ENCODE measurements around the gene METTL9. TPM values are rescaled to one million over a fixed set of nuclear protein-coding genes. Genes with fewer than 3 reads are reported as not detected.

Gene METTL9
- total RNA-seq, 1 donor from 2014 or later = 47.8 TPM

DNA sequence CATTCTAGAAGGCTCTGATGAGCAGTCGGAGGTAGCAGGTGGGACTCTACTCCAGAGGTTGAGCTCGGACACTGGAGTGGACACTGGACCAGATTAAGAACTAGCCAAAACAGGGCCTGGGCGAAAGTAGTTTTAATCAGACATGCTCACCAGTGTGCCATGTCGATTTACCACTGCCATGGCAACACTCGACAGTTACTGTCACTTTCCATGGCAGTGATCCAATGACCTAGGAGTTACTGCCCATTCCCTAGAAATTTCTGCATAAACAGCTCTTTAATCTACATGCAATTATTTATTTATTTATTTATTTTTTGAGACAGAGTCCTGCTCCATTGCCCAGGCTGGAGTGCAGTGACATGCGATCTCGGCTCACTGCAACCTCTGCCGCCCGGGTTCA, 7.2 kb upstream of the METTL9 start:
- Histone ChIP-seq H3K27me3 (ENCODE audit: low read depth) (no peaks in the 10 kb centered on the region), H3K4me1 (peaks cover 7% of the 10 kb centered on the region), H3K36me3 (no peaks in the 10 kb centered on the region), H3K4me3 (no peak overlapping the region), H3K27ac (replicated peaks) (no peak overlapping the region), H3K9me3 (replicated peaks) (no peaks in the 10 kb centered on the region)
- TF ChIP-seq, protein P1, sequence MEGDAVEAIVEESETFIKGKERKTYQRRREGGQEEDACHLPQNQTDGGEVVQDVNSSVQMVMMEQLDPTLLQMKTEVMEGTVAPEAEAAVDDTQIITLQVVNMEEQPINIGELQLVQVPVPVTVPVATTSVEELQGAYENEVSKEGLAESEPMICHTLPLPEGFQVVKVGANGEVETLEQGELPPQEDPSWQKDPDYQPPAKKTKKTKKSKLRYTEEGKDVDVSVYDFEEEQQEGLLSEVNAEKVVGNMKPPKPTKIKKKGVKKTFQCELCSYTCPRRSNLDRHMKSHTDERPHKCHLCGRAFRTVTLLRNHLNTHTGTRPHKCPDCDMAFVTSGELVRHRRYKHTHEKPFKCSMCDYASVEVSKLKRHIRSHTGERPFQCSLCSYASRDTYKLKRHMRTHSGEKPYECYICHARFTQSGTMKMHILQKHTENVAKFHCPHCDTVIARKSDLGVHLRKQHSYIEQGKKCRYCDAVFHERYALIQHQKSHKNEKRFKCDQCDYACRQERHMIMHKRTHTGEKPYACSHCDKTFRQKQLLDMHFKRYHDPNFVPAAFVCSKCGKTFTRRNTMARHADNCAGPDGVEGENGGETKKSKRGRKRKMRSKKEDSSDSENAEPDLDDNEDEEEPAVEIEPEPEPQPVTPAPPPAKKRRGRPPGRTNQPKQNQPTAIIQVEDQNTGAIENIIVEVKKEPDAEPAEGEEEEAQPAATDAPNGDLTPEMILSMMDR (IDR thresholded peaks at IDR 0.05; ENCODE audit: borderline replicate concordance) = no peak
- intact Hi-C loops (cut with micrococcal nuclease) = no loop called here
- DNase-seq = no peak

DNA sequence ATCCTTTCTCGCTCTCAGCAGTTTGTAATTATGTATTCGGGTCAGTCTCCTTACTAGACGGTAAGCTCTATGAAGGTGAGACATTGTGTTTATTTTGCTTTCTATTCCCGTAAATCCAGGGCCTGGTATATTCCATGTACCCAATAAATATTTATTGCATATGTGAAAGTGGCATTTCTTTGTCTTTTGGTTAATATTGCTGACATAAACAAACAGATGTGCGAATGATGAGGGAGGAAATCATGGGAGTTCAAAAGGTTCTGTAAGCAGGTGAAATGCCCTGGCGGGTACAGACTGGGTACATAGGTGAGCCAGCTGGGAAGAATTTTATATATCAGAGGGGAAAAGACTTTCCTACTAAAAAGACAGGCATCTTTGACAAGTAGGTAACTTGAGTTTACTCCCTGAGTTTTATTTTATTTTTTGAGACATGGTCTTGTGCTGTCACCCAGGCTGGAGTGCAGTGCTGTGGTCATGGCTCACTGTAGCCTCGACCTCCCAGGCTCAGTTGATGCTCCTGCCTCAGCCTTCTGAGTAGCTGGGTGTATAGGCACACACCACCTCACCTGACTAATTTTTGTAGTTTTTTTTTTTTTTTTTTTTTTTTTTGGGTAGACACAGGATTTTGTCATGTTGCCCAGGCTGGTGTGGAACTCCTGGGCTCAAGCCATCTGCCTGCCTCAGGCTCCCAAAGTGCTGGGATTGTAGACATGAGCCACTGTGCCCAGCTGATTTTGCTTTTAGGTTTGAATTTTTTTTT, 5.7 kb upstream of the METTL9 start:
- Histone ChIP-seq H3K36me3 (no peaks in the 10 kb centered on the region), H3K4me1 (peaks cover 11% of the 10 kb centered on the region), H3K27me3 (ENCODE audit: low read depth) (no peaks in the 10 kb centered on the region), H3K27ac (replicated peaks) (no peak overlapping the region), H3K4me3 (no peak overlapping the region), H3K9me3 (replicated peaks) (no peaks in the 10 kb centered on the region)
- TF ChIP-seq, protein P1 (IDR thresholded peaks at IDR 0.05; ENCODE audit: borderline replicate concordance) = no peak
- no peak for DNase-seq
- intact Hi-C loops (cut with micrococcal nuclease) = no loop called here

DNA sequence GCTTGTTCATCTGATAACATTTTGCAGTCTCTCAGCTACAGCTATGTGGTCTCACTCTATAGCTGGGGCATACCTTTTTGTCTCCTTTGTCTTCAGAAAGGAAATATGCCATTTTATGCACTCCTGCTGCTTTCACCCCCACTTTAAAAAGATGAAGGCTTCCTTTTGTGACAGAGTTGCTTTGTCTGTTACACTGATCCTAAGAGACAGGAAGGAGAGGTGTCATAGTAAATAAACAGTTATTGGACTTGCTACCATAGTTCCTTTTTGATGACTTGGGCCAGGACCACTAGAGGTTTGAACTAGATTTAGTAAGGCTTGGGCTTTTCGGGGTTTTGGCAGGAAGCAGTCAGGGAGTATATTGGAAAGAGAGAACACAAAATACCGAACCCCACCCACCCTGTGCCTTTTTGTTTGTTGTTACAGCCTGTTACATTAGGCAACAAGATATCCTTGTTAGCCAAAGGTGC, 1.8 kb upstream of the METTL9 start:
- no peaks in the 10 kb centered on the region for H3K9me3 ChIP-seq (replicated peaks)
- H3K27ac ChIP-seq (replicated peaks) = no peak overlapping the region
- TF ChIP-seq, protein P1 (IDR thresholded peaks at IDR 0.05; ENCODE audit: borderline replicate concordance) = no peak
- no peaks in the 10 kb centered on the region for H3K36me3 ChIP-seq
- peaks cover 40% of the 10 kb centered on the region for H3K4me1 ChIP-seq
- no peak overlapping the region for H3K4me3 ChIP-seq
- DNase-seq = no peak
- intact Hi-C loops (cut with micrococcal nuclease) = no loop called here
- no peaks in the 10 kb centered on the region for H3K27me3 ChIP-seq (ENCODE audit: low read depth)

DNA sequence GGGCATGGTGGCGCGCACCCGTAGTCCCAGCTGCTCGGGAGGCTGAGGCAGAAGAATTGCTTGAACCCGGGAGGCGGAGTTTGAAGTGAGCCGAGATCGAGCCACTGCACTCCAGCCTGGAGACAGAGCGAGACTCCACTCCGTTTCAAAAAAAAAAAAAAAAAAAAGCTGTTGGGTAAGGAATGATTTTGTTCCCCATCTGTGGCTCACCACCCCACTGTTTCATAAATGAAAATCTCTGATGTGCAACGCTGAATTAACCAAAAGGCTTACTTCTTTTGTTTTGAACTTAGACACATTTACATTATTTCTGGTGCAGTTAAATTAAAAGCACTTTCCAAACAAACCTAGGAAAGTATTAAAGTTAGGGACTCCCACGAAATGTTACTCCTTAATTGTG, 1.2 kb upstream of the METTL9 start:
- TF ChIP-seq, protein P1 (IDR thresholded peaks at IDR 0.05; ENCODE audit: borderline replicate concordance) = no peak
- no peak for DNase-seq
- Histone ChIP-seq H3K27me3 (ENCODE audit: low read depth) (no peaks in the 10 kb centered on the region), H3K27ac (replicated peaks) (peak overlapping the region; percentile 94), H3K36me3 (no peaks in the 10 kb centered on the region), H3K4me1 (peaks cover 44% of the 10 kb centered on the region), H3K9me3 (replicated peaks) (no peaks in the 10 kb centered on the region), H3K4me3 (peak overlapping the region; percentile 90)
- intact Hi-C loops (cut with micrococcal nuclease) = no loop called here

DNA sequence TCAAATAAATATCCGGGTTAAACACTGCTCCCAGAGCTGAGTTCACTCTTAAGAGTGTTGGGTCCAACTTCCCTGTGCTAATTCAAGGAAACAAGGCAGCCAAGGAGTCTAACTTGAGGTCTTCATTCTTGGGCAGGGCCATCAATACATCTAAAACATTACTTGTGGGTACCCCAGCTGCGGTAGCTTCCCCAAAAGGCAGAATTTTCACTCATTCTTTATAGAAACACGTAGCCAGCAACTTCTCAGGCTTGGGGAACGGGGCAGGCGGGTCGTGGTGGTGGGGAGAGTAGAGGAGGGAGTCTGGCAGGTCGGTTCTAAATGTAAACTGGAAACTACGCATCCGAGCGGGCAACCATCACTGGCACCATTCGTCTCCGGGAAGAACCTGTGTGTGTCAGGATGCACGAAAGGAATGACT, 666 bp upstream of the METTL9 start:
- peak overlapping the region; percentile 94 for H3K27ac ChIP-seq (replicated peaks)
- peaks cover 49% of the 10 kb centered on the region for H3K4me1 ChIP-seq
- no peaks in the 10 kb centered on the region for H3K27me3 ChIP-seq (ENCODE audit: low read depth)
- H3K36me3 ChIP-seq = no peaks in the 10 kb centered on the region
- H3K4me3 ChIP-seq = peak overlapping the region; percentile 90
- intact Hi-C loops (cut with micrococcal nuclease) = no loop called here
- TF ChIP-seq, protein P1 (IDR thresholded peaks at IDR 0.05; ENCODE audit: borderline replicate concordance) = no peak
- H3K9me3 ChIP-seq (replicated peaks) = no peaks in the 10 kb centered on the region
- DNase-seq = no peak
